OCI-LY3 (cell line): ENCODE measurements around the gene RAB6C.
"Not testable (repeated sequence)": the region's sequence is repeated elsewhere in the genome, so short reads cannot be mapped to it uniquely, and the experiment has no call there.

ENCODE experiments used
- H2AFZ ChIP-seq: fragments of 200-600, 300-600 bp; shearing (Covaris generic); 2 replicates; pipeline ENCODE4 v1.6.0; 2014; ENCODE audit warnings: antibody characterized with exemption, low read depth, low read length
- H3K27ac ChIP-seq: fragments of 200-600, 300-600 bp; sonication (generic); 2 replicates; pipeline ENCODE4 v1.5.1; 2014; ENCODE audit warnings: mild to moderate bottlenecking, low read length, moderate library complexity, mixed read lengths
- H3K27me3 ChIP-seq: fragments of 200-600, 300-600 bp; sonication (generic); 2 replicates; pipeline ENCODE4 v1.6.1; 2014; ENCODE audit warnings: low read depth, low read length, mixed read lengths
- H3K36me3 ChIP-seq: fragments of 200-600, 300-600 bp; sonication (generic); replicated peaks from 2 replicates; pipeline ENCODE3; 2014; ENCODE audit warnings: low read depth, low read length, mixed read lengths
- H3K4me1 ChIP-seq: fragments of 300-600, 200-600 bp; sonication (generic); 2 replicates; pipeline ENCODE4 v1.6.1; 2014; ENCODE audit warnings: low read length, mixed read lengths
- H3K4me2 ChIP-seq: fragments of 200-600, 300-600 bp; sonication (generic); 2 replicates; pipeline ENCODE4 v1.6.1; 2014; ENCODE audit warnings: low read length, mixed read lengths
- H3K4me3 ChIP-seq: fragments of 300-600, 200-600 bp; sonication (generic); 2 replicates; pipeline ENCODE4 v1.5.1; 2014; ENCODE audit warnings: antibody characterized with exemption, mild to moderate bottlenecking, low read length, moderate library complexity
- H3K79me2 ChIP-seq: fragments of 300-600, 200-600 bp; shearing (Covaris generic); 2 replicates; pipeline ENCODE4 v1.6.1; 2014; ENCODE audit warnings: mild to moderate bottlenecking, low read length, mixed read lengths
- H3K9ac ChIP-seq: fragments of 300-600, 200-600 bp; shearing (Covaris generic); 2 replicates; pipeline ENCODE4 v1.6.0; 2014; ENCODE audit warnings: mild to moderate bottlenecking, low read length, moderate library complexity
- H3K9me3 ChIP-seq: fragments of 200-600, 300-600 bp; shearing (Covaris generic); 2 replicates; pipeline ENCODE4 v1.6.1; 2014; ENCODE audit warnings: low read length, mixed read lengths; ENCODE audit not compliant: insufficient read depth
- H4K20me1 ChIP-seq: fragments of 200-600, 300-600 bp; sonication (generic); 2 replicates; pipeline ENCODE4 v1.6.1; 2016; ENCODE audit warnings: low read length, mixed read lengths; ENCODE audit not compliant: insufficient read depth
- CTCF ChIP-seq: fragments of 200-600, 300-600 bp; sonication (generic); IDR thresholded peaks from 2 replicates; pipeline ENCODE4 v1.5.1; 2014; ENCODE audit warnings: antibody characterized with exemption, low read length, low read depth
- EZH2phosphoT487 ChIP-seq: fragments of 200-600 bp; shearing (Covaris generic); IDR thresholded peaks from 2 replicates; pipeline ENCODE4 v1.6.1; 2018; ENCODE audit warnings: antibody characterized with exemption, mixed run types, low read depth

RAB6C gene

GRCh38 chr2:129977986-129978385, 1.5 kb upstream of the RAB6C start:
- no peaks in the 10 kb centered on the region for H3K4me1 ChIP-seq
- H3K4me2 ChIP-seq: no peak overlapping the region
- no peaks in the 10 kb centered on the region for H4K20me1 ChIP-seq
- H3K9ac ChIP-seq: no peak overlapping the region
- no peak for TF ChIP-seq CTCF
- TF ChIP-seq EZH2phosphoT487: no peak
- no peak overlapping the region for H3K27ac ChIP-seq
- H3K27me3 ChIP-seq: no peaks in the 10 kb centered on the region
- no peaks in the 10 kb centered on the region for H3K9me3 ChIP-seq
- H3K4me3 ChIP-seq: no peak overlapping the region
- H2AFZ ChIP-seq: no peak overlapping the region
- H3K36me3 ChIP-seq: no peaks in the 10 kb centered on the region
- H3K79me2 ChIP-seq: no peaks in the 10 kb centered on the region

GRCh38 chr2:129980246-129980645, 780 bp downstream of the RAB6C start:
- H3K4me3 ChIP-seq, H4K20me1 ChIP-seq, H3K9ac ChIP-seq, H3K79me2 ChIP-seq, H3K9me3 ChIP-seq, H3K4me1 ChIP-seq, H2AFZ ChIP-seq, H3K36me3 ChIP-seq, H3K27ac ChIP-seq, H3K4me2 ChIP-seq, H3K27me3 ChIP-seq: not testable (repeated sequence)

GRCh38 chr2:129981689-129982088, 2.2 kb downstream of the RAB6C start:
- not testable (repeated sequence) for H3K79me2 ChIP-seq, H3K4me2 ChIP-seq, H3K9ac ChIP-seq, H4K20me1 ChIP-seq, H3K27ac ChIP-seq, H3K4me3 ChIP-seq, H3K36me3 ChIP-seq, H3K9me3 ChIP-seq, H3K4me1 ChIP-seq, H3K27me3 ChIP-seq, H2AFZ ChIP-seq

- H3K27me3 ChIP-seq: no peaks in the 10 kb centered on the region
- no peaks in the 10 kb centered on the region for H3K9me3 ChIP-seq
- H3K4me1 ChIP-seq: no peaks in the 10 kb centered on the region
- H3K4me2 ChIP-seq: no peak overlapping the region
- no peaks in the 10 kb centered on the region for H3K36me3 ChIP-seq
- H3K27ac ChIP-seq: no peak overlapping the region
- no peak overlapping the region for H3K9ac ChIP-seq
- H2AFZ ChIP-seq: no peak overlapping the region
- TF ChIP-seq CTCF (no peak), EZH2phosphoT487 (no peak)
- no peaks in the 10 kb centered on the region for H3K79me2 ChIP-seq
- no peaks in the 10 kb centered on the region for H4K20me1 ChIP-seq
- H3K4me3 ChIP-seq: no peak overlapping the region
Observed at GRCh38 chr2:129984426-129984825, 5.0 kb downstream of the RAB6C start.

GRCh38 chr2:129992415-129993006, 13.0 kb downstream of the RAB6C start:
- H3K79me2 ChIP-seq, H3K9me3 ChIP-seq, H3K4me3 ChIP-seq, H3K9ac ChIP-seq, H2AFZ ChIP-seq, H3K4me2 ChIP-seq, H4K20me1 ChIP-seq, H3K27ac ChIP-seq, H3K4me1 ChIP-seq, H3K27me3 ChIP-seq, H3K36me3 ChIP-seq: not testable (repeated sequence)

GRCh38 chr2:129993151-129993550, 13.7 kb downstream of the RAB6C start:
- not testable (repeated sequence) for H3K27ac ChIP-seq, H2AFZ ChIP-seq, H3K27me3 ChIP-seq, H3K9ac ChIP-seq, H3K36me3 ChIP-seq, H3K9me3 ChIP-seq, H3K4me1 ChIP-seq, H3K4me3 ChIP-seq, H3K4me2 ChIP-seq, H3K79me2 ChIP-seq, H4K20me1 ChIP-seq

- not testable (repeated sequence) for H3K4me1 ChIP-seq, H3K4me2 ChIP-seq, H3K27me3 ChIP-seq, H3K9me3 ChIP-seq, H4K20me1 ChIP-seq, H3K79me2 ChIP-seq, H3K27ac ChIP-seq, H2AFZ ChIP-seq, H3K4me3 ChIP-seq, H3K36me3 ChIP-seq, H3K9ac ChIP-seq
Observed at GRCh38 chr2:129996657-129997237, 17.3 kb downstream of the RAB6C start.

GRCh38 chr2:129998771-129999170, 19.3 kb downstream of the RAB6C start:
- H3K27ac ChIP-seq, H3K4me1 ChIP-seq, H3K79me2 ChIP-seq, H3K4me3 ChIP-seq, H2AFZ ChIP-seq, H3K36me3 ChIP-seq, H3K4me2 ChIP-seq, H3K9me3 ChIP-seq, H3K9ac ChIP-seq, H4K20me1 ChIP-seq, H3K27me3 ChIP-seq: not testable (repeated sequence)
